Endothelial cell of umbilical vein (primary cell): ENCODE data around the gene PRKAG1.

Source experiments
- POLR2AphosphoS5 ChIP-seq: IDR thresholded peaks from 2 replicates; pipeline ENCODE4 v1.6.1; 2012; ENCODE audit warnings: low read depth, mild to moderate bottlenecking, control low read depth, low read length, moderate library complexity; ENCODE audit not compliant: insufficient read depth
- TF ChIP-seq, protein P1 (sequence below), 2 donors: IDR thresholded peaks; 1 replicate in 1 of 2; 2 replicates in 1 of 2; pipeline ENCODE4 v1.5.1; 2011; ENCODE audit warnings: low read length in 2 of 2, mild to moderate bottlenecking in 2 of 2, moderate library complexity in 2 of 2, control low read depth in 1 of 2, inconsistent platforms in 1 of 2, low read depth in 1 of 2; ENCODE audit not compliant: insufficient read depth in 1 of 2; ENCODE audit errors: extremely low read depth in 1 of 2

- TF ChIP-seq, protein P1, sequence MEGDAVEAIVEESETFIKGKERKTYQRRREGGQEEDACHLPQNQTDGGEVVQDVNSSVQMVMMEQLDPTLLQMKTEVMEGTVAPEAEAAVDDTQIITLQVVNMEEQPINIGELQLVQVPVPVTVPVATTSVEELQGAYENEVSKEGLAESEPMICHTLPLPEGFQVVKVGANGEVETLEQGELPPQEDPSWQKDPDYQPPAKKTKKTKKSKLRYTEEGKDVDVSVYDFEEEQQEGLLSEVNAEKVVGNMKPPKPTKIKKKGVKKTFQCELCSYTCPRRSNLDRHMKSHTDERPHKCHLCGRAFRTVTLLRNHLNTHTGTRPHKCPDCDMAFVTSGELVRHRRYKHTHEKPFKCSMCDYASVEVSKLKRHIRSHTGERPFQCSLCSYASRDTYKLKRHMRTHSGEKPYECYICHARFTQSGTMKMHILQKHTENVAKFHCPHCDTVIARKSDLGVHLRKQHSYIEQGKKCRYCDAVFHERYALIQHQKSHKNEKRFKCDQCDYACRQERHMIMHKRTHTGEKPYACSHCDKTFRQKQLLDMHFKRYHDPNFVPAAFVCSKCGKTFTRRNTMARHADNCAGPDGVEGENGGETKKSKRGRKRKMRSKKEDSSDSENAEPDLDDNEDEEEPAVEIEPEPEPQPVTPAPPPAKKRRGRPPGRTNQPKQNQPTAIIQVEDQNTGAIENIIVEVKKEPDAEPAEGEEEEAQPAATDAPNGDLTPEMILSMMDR (IDR thresholded peaks at IDR 0.05; ENCODE audit: extremely low read depth in 1 of 2, insufficient read depth in 1 of 2, low read depth in 1 of 2, low read length in 2 of 2) = peak; percentile 54 to 76
- TF ChIP-seq POLR2AphosphoS5 = no peak
Observed at GRCh38 chr12:48973941-48974673, 44.5 kb downstream of the PRKAG1 start.
